ENCODE measurements around the gene RTEL1.
"Not testable (repeated sequence)": the region's sequence is repeated elsewhere in the genome, so short reads cannot be mapped to it uniquely, and the experiment has no call there.

The RTEL1 gene

GRCh38 chr20:63627751-63628245 lies 30.3 kb upstream of the RTEL1 start:
- no peak for DNase-seq

- peak; percentile 55 for DNase-seq
These were observed 29.7 kb upstream of the RTEL1 start for GRCh38 chr20:63628246-63628975.

GRCh38 chr20:63630956-63631355 lies 27.2 kb upstream of the RTEL1 start:
- DNase-seq: not testable (repeated sequence)

GRCh38 chr20:63631426-63631825 lies 26.7 kb upstream of the RTEL1 start:
- DNase-seq: not testable (repeated sequence)

- no peak for DNase-seq
These were observed 24.4 kb upstream of the RTEL1 start for GRCh38 chr20:63633732-63634131.

GRCh38 chr20:63635431-63636141 lies 22.5 kb upstream of the RTEL1 start:
- peak; percentile 71 for DNase-seq

- no peak for DNase-seq
These were observed 21.1 kb upstream of the RTEL1 start for GRCh38 chr20:63636752-63637628.

- peak; percentile 85 for DNase-seq
These were observed 18.8 kb upstream of the RTEL1 start for GRCh38 chr20:63639093-63639975.

- no peak for DNase-seq
These were observed 18.0 kb upstream of the RTEL1 start for GRCh38 chr20:63640086-63640485.

- DNase-seq: peak; percentile 31
These were observed 17.4 kb upstream of the RTEL1 start for GRCh38 chr20:63640686-63641085.

- peak; percentile 52 for DNase-seq
These were observed 16.8 kb upstream of the RTEL1 start for GRCh38 chr20:63641146-63641791.

GRCh38 chr20:63641792-63642523 lies 16.2 kb upstream of the RTEL1 start:
- DNase-seq: peak; percentile 98

GRCh38 chr20:63642527-63643247 lies 15.4 kb upstream of the RTEL1 start:
- no peak for DNase-seq

- no peak for DNase-seq
These were observed 14.6 kb upstream of the RTEL1 start for GRCh38 chr20:63643499-63643898.

GRCh38 chr20:63643946-63644345 lies 14.2 kb upstream of the RTEL1 start:
- no peak for DNase-seq

- DNase-seq: no peak
These were observed 12.9 kb upstream of the RTEL1 start for GRCh38 chr20:63645218-63645617.

GRCh38 chr20:63648190-63648589 lies 9.9 kb upstream of the RTEL1 start:
- no peak for DNase-seq

- DNase-seq: no peak
These were observed 9.1 kb upstream of the RTEL1 start for GRCh38 chr20:63648895-63649589.

- not testable (repeated sequence) for DNase-seq
These were observed 7.6 kb upstream of the RTEL1 start for GRCh38 chr20:63650486-63650885.

GRCh38 chr20:63651942-63652191 lies 6.2 kb upstream of the RTEL1 start:
- DNase-seq: no peak

Data from activated effector memory CD4-positive, alpha-beta T cell treated with Interleukin-2 at 50 U/mL for 16 hours (primary cell).